ENCODE measurements around the gene ANO3.

ANO3 gene

GRCh38 chr11:26593691-26594090 is 261.8 kb downstream of the ANO3 start:
- TF ChIP-seq GATA3 (IDR thresholded peaks at IDR 0.05; ENCODE audit: low read depth, low read length), result no peak
- no peak for TF ChIP-seq GATA2 (IDR thresholded peaks at IDR 0.05; ENCODE audit: low read depth, low read length)

- TF ChIP-seq GATA3 (IDR thresholded peaks at IDR 0.05; ENCODE audit: low read depth, low read length) (no peak), GATA2 (IDR thresholded peaks at IDR 0.05; ENCODE audit: low read depth, low read length) (no peak)
Measured at GRCh38 chr11:26597899-26598298, 266.0 kb downstream of the ANO3 start.

- TF ChIP-seq GATA3 (IDR thresholded peaks at IDR 0.05; ENCODE audit: low read depth, low read length) (no peak), GATA2 (IDR thresholded peaks at IDR 0.05; ENCODE audit: low read depth, low read length) (no peak)
Measured at GRCh38 chr11:26599425-26599824, 267.5 kb downstream of the ANO3 start.

- TF ChIP-seq GATA3 (IDR thresholded peaks at IDR 0.05; ENCODE audit: low read depth, low read length) (no peak), GATA2 (IDR thresholded peaks at IDR 0.05; ENCODE audit: low read depth, low read length) (no peak)
Measured at GRCh38 chr11:26599876-26600434, 268.0 kb downstream of the ANO3 start.

DNA sequence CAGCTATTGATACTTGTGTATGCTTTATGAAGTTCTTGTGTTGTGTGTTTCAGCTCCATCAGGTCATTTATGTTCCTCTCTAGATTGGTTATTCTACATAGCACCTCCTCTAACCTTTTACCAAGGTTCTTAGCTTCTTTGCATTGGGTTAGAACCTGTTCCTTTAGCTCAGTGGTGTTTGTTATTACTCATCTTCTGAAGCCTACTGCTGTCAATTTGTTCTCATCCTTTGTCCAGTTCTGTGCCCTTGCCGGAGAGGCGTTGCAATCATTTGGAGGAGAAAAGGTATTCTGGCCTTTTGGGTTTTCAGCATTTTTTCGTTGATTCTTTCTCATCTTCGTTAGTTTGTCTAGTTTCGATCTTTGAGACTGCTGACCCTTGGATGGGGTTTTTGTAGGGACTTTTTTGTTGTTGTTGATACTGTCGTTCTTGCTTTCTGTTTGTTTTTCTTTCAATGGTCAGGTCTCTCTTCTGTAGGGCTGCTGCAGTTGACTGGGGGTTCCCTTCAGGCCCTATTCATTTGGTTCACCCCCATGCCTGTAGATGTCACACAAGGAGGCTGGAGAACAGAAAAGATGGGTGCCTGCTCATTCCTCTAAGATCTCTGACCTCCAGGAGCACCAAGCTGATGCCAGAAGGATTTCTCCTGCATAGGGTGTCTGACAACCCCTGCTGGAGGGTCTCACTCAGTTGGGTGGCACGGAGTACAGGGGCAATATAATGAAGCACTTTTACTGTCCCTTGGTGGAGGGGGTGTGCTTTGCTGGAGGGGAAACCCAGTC is 276.0 kb downstream of the ANO3 start:
- TF ChIP-seq GATA2 (IDR thresholded peaks at IDR 0.05; ENCODE audit: low read depth, low read length) (no peak), GATA3 (IDR thresholded peaks at IDR 0.05; ENCODE audit: low read depth, low read length) (no peak)

DNA sequence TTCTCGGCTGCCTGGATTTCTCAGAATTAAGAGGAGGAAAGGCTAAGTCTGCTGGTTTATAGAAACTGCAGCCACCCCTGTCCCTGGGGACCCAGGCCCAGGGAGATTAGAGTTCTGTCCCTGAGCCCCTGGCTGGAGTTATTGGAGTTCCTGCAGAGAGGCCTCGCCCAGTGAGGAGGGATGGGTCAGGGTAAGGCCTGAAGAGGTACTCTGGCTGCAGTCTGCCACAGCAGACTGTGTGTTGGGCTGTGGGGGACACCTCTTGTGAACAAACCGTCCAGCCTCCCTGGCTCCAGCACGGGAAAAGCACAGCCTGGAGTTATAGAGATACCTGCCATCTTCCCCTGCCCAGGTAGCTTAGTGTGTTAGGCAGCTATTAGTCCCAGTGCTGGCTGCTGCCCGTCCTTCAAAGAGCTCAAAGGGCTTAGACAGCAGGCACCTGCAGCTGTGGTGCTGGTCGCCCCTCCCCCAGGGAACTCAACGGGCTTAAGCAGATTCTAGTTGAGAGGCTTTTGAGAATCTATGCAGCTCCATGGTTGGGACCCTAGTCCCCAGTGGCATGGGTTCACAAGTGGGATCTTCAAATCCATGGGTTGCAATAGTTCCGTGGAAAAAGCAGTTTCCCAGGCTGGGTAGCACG is 276.7 kb downstream of the ANO3 start:
- TF ChIP-seq GATA3 (IDR thresholded peaks at IDR 0.05; ENCODE audit: low read depth, low read length) (no peak), GATA2 (IDR thresholded peaks at IDR 0.05; ENCODE audit: low read depth, low read length) (no peak)

DNA sequence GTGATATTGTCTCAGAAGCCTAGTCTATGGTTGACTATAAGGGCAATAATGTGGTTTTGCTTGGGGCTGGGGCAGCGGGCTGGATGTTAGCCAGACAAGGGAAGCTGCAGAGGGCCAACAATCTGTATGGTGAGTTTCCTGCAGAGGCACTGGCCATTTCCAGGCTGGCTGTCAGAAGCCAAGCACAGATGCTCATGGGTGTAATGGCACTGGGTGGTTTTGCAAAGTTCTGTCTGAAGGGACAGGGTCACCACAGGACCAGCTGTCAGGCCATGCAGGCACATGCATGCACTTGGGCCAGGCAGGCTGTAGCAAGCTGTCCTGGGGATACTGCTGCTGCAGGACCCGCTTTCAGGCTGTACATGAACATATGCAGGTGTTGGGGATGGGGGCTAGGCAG is 281.8 kb downstream of the ANO3 start:
- TF ChIP-seq GATA2 (IDR thresholded peaks at IDR 0.05; ENCODE audit: low read depth, low read length), result no peak
- no peak for TF ChIP-seq GATA3 (IDR thresholded peaks at IDR 0.05; ENCODE audit: low read depth, low read length)

DNA sequence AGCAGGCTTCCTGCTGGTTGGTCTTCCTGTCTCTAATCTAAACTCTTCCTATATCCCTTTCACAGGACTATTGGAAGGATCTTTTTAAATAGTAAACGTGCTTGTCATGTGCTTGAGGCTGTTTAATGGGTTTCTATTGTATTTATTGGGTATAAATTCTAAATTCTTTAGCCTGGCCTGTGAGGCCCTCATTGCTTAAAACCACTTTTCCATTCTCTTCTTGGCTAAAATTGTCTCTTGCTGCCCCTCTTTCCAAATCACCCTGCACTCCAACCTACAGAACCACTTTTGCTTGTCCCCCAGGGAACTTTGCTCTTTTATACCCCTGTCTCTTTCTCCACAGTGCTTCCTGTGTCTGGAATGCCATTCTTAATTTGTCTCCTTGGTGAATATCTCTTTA is 286.5 kb downstream of the ANO3 start:
- TF ChIP-seq GATA2 (IDR thresholded peaks at IDR 0.05; ENCODE audit: low read depth, low read length), result no peak
- TF ChIP-seq GATA3 (IDR thresholded peaks at IDR 0.05; ENCODE audit: low read depth, low read length), result no peak

DNA sequence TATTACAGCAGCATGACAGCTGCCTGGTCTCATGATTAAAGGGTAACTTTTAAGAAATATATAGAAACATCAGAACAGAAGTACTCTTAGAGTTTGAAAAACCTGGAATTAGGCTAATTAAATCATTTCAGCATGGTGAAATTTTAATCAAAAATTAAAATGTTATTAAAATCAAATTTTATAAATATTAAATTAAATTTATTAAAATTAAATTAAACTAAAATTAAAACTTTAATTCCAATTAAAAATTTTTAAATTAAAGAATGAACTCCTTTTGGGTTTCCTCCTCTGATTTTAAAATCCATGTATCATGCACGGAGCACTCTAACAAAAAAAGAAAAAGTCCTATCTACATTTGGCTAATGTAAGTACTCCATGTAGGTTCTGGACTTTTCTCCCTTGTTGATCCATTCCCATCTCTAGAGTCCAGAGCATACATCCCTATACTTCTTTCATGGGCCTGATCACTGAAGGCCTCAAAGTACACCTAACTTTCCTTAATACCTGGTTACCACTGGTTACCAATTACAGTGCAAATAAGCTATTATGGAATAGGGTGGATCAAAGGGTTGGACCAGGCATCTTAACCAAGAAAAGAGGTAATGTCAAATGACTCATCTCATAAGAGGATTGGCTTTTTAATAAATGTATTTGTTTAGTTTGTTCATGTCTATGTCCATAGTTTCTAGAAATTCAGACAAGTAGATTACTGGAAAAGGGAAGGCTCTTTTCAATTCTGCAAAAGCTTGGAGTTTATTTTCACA is 288.5 kb downstream of the ANO3 start:
- TF ChIP-seq GATA3 (IDR thresholded peaks at IDR 0.05; ENCODE audit: low read depth, low read length) (no peak), GATA2 (IDR thresholded peaks at IDR 0.05; ENCODE audit: low read depth, low read length) (no peak)

GRCh38 chr11:26621132-26621531 is 289.2 kb downstream of the ANO3 start:
- TF ChIP-seq GATA3 (IDR thresholded peaks at IDR 0.05; ENCODE audit: low read depth, low read length), result no peak
- no peak for TF ChIP-seq GATA2 (IDR thresholded peaks at IDR 0.05; ENCODE audit: low read depth, low read length)

GRCh38 chr11:26622181-26622580 is 290.3 kb downstream of the ANO3 start:
- TF ChIP-seq GATA2 (IDR thresholded peaks at IDR 0.05; ENCODE audit: low read depth, low read length), result no peak
- TF ChIP-seq GATA3 (IDR thresholded peaks at IDR 0.05; ENCODE audit: low read depth, low read length), result no peak

GRCh38 chr11:26623076-26623659 is 291.2 kb downstream of the ANO3 start:
- TF ChIP-seq GATA3 (IDR thresholded peaks at IDR 0.05; ENCODE audit: low read depth, low read length) (no peak), GATA2 (IDR thresholded peaks at IDR 0.05; ENCODE audit: low read depth, low read length) (no peak)

- TF ChIP-seq GATA2 (IDR thresholded peaks at IDR 0.05; ENCODE audit: low read depth, low read length) (no peak), GATA3 (IDR thresholded peaks at IDR 0.05; ENCODE audit: low read depth, low read length) (no peak)
Measured at GRCh38 chr11:26626346-26626745, 294.4 kb downstream of the ANO3 start.

- no peak for TF ChIP-seq GATA3 (IDR thresholded peaks at IDR 0.05; ENCODE audit: low read depth, low read length)
- TF ChIP-seq GATA2 (IDR thresholded peaks at IDR 0.05; ENCODE audit: low read depth, low read length), result no peak
Measured at GRCh38 chr11:26632691-26633159, 300.8 kb downstream of the ANO3 start.
